LoVo (cell line): Measurements from ENCODE around the gene ESYT2.

Experiments
- DNase-seq: peaks from one replicate; pipeline ENCODE4 v3.0.0-alpha.2; 2016; ENCODE audit warnings: low spot score

The ESYT2 gene

DNA sequence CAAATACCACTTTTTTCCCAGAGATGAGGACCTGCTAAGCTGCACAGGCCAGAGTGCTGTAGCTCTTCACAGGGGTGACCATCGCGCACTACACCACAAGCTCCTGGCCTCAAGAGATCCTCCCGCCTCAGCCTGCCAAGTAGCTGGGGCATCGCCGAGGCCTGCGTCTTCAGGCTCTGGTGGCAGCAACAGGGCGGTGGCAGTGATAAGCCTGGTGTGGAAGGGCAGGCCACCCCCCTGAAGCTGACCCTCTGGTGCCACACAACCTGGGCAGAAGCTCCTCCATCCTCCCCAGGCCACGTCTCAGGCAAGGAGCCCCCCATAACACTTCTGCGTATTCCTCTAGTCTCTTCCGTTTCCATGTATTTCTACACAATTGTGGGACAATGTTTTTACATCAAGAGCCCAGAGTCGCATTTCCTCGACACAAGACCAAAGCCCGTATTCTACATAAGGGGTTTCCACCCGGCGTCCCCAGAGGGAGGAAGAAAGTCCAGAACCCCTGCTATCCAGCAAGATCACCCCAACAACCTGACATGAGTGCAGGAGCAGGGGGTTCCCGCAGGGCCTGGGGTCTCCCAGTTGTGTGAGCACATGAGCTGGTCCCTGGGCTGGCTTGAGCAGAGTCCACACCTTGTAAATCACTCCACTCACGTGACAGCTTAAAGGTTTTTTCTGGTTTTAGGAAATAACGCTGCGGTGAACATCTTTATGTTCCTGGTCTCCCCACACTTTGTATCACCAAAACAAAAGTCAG lies 87.1 kb downstream of the ESYT2 start:
- no peak for DNase-seq

- no peak for DNase-seq
These were observed 88.0 kb downstream of the ESYT2 start for GRCh38 chr7:158741294-158741666.

DNA sequence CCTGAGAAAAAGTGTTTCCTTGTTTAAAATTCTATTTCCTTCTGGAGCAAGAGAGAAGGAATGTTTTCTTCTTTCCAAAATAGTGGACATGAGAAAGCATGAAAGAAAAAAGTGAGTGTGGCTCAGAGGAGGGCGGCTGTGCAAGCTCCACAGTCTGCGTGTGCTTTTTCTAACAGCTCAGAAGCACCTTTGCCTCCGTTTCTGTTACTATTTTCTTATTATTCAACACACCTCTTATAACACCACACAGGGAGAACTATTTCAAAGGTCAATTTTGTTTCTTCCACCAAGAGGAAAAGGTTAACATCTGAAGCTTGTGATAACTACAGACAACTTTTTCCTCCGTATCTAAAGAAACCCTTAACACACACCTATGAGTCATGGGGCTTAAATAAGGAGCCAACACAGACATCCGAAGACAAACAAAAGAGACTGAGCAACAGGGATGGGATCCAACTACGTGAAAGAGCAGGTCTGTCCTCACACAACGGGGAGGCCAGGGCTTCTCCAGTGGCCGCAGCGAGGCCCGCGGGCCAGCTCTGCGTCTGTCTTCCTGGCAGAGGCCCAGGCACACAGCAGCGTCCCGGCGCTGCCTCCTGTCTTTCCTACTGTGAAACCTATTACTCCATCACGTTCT lies 88.5 kb downstream of the ESYT2 start:
- no peak for DNase-seq

DNA sequence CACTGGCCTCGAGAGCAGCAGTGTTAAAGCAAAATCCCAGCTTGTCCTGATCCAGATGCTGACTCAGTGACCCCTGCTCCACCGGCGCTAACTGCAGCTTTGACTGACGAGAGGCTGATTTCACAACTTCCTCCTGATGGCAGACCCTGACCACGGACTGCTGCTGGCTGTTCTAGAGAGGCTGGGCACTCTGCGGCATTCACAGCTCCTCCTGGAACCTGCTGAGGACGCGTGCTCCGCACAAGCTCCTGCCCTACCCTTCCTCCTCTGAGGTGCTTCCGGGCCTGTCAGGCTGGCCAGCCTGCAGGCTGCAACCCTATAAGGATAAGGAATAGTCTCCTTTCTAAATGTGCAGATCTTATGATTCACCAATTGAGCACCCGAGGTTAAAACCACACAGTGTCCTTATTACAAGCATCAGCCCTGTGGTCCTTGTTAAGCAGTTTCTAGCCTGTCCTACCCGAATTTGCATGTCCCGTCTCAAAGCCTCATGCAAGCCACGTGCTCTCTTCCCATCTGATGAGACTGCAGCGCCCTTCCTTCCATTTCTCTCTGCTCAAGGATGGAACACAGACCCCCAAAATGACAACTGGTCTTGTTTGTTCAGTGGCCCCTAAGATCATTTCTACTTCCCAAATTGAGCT lies 89.2 kb downstream of the ESYT2 start:
- no peak for DNase-seq

- no peak for DNase-seq
These were observed 90.5 kb downstream of the ESYT2 start for GRCh38 chr7:158738841-158739240.

DNA sequence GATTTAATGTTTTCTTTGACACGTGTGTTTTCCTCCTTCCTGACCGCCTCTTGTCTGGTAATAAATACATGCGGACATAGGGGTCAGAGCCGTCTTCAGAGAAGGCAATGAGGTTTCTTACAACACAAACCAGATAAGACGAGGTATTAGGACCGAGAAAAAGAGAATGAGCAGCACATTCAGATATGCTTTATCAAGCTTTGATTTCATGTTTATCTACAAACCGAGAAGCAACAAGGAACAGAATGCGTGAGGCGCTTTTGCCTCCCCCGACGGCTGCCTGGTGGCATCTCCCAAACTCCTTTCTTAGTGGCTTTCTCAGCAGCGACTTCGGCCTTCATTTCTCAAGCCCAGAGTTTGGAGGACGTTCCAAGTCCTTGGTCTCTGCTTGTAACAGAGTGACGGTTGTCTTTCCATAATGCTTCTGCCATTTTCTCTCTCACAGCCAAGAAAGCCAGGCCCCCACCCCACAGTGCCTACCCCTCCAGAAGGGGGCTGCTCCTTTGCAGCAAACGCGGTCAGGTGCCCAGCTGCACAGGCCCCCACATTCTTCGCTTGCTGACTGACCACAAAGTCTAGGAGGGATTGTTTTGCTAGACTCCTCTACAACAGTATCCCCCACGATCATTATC lies 92.1 kb downstream of the ESYT2 start:
- no peak for DNase-seq

DNA sequence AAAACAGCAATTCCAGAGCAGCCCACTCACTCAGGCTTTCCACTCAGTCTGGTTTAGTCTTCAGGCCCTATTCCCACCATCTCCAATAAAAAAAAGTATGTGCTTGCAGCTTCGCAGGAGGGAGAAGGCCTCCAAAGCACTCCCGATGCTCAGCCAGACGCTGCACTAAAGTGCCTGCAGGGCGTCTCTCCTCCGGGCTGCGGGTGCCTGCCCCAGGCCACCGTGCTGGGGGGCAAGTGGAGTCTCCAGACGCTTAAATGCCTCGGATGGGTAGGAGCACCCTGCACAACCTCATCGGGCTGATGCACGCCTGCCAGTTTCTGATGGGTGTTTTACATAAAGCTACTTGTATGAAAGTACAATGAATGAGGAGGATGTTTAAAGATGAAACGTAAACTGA lies 93.4 kb downstream of the ESYT2 start:
- no peak for DNase-seq

DNA sequence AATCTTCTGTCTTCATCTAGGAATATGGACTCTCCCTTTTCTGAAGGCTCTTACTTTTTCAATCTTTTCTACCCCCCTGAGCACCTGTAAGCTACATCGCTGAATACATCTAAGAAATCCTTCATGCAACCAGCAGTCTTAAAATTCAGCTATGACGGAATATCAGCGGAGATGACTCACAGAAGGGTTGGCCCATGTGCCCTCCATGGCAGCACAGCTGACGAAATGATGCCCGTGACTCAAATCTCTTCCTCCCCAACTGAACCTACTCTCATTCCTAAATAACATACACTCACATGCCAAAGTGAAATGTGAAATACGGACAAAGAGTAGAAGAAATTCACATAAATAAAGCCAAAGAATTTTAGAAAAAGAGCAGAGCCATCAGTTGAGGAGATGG lies 94.4 kb downstream of the ESYT2 start:
- DNase-seq, result no peak

GRCh38 chr7:158733775-158734494 lies 95.4 kb downstream of the ESYT2 start:
- DNase-seq, result no peak

- DNase-seq, result no peak
These were observed 96.1 kb downstream of the ESYT2 start for GRCh38 chr7:158733220-158733519.

- DNase-seq, result no peak
These were observed 96.7 kb downstream of the ESYT2 start for GRCh38 chr7:158732494-158733219.

GRCh38 chr7:158731761-158732160 lies 97.5 kb downstream of the ESYT2 start:
- no peak for DNase-seq

DNA sequence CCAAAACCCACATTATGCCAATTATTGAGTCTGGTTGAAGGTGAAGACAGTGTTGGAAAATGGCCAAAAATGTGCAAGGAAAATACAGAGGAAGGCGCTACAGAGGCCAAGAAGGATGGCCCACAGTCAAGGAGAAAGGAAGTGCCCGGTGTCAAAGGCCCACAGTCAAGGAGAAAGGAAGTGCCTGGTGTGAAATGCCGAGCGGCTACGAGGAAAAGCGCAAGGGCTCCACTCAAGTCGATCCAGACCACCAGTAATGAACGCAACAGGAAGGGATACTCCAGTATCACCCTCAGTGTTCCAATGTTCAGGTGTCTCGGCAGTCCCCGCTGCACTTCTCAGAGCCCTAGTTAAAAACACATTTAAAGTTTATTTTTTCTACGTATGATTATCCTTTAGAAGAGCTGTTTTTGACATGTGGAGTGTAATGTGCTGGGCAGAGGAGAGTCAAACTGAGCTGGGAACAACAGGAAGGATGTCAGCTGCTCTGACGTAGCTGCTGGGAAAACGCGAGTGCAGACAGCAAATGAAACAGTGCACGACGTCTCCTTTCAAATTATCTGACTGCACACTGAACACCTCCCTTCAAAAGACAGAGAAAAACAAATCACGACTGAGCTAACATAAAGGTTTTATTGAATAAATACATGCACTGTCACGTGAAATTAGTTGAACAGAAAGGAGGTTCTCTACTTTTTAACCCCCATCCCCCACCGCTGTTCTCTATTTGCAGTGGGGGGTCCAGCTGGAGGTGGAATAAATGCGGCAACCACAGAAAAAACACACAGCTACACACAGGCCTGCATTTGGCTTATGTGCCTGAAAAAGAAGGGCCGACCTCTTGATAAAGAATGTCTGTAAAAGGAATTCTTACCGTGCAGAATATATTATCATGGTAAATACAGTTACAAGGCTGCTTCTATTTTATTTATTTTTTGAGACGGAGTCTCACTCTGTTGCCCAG lies 98.6 kb downstream of the ESYT2 start:
- DNase-seq, result no peak

DNA sequence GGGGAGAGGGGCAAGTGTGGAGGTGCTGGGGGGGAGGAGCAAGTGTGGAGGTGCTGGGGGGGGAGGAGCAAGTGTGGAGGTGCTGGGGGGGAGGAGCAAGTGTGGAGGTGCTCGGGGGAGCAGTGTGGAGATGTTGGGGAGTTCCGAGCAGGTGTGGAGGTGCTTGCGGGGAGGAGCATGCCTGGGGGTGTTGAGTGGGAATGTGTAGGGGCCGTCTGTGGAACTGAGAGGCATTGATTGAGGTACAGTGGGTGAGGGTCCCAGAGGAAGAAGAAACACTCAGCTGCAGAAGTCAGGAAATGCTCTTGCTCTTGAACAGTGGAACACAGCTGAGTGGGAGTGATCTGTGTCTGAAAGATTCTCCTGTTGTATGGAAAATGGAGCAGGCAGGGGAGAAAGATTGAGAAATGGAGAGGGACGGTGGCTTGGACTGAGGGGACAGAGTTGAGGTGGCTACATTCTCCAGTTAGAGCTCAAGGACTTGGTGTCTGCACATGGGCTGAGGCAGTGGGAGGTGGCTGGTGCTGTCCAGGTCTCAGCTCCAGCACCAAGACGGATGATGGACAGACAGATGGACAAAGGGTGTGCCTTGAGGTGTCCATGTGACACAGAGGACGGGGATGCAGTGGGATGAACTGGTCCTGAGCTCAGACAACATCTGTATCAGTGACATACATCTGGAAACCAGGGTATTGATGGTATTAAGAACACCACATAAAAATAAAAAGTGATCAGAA lies 99.5 kb downstream of the ESYT2 start:
- no peak for DNase-seq

DNA sequence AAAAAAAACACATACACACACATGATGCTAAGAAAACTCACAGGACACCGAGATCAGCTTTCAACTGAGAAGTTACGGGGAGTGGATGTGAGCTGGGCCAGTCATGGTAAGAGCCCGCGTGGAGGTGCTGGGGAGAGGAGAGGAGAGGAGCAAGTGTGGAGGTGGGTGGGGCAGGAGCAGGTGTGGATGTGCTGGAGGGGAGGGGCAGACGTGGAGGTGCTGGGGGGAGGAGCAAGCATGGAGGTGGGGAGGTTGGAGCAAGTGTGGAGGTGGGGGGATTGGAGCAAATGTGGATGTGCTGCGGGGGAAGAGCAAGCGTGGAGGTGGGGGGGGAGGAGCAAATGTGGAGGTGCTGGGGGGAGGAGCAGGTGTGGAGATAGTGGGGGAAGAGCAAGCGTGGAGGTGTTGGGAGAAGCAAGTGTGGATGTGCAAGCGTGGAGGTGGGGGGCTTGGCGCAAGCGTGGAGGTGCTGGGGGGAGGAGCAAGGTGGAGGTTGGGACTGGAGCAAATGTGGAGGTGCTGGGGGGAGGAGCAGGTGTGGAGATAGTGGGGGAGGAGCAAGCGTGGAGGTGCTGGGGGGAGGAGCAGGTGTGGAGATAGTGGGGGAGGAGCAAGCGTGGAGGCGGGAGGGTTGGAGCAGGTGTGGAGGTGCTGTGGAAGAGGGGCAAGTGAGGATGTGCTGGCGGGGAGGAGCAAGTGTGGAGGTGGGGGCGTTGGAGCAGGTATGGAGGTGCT lies 100.2 kb downstream of the ESYT2 start:
- DNase-seq, result no peak

GRCh38 chr7:158727690-158728089 lies 101.6 kb downstream of the ESYT2 start:
- DNase-seq, result no peak

DNA sequence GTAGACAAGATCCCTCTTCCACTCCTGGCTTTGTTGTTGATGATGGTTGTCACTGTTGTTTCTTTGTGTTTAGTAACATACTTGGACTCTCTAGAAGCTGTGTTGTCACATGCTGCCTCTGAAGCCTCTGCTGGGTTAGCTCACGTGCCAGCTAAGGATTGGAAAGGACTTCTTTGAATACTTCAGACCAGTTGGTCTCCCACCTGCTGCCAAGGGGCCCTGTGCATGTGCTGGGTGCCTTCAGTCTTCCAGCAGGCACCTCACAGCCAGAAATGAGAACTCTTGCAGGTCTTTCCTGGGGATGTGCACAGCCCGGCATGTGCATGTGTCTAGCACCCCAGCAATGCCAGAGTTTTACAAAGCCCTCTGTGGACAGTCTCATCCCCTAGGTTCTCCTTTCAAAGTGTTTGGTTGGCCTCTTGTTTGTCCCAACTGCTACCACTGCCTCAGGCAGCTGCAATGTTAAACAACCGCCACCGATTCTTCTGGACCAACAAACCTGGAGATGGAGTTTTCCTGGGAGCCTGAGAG lies 103.0 kb downstream of the ESYT2 start:
- DNase-seq, result no peak

- DNase-seq, result no peak
These were observed 103.9 kb downstream of the ESYT2 start for GRCh38 chr7:158725506-158725800.
